GM23248 (cell line): ENCODE results near the gene ZPBP.

ENCODE experiments used
- EZH2 ChIP-seq: fragments of 200-600 bp; sonication (generic); IDR thresholded peaks from 2 replicates; pipeline ENCODE4 v1.6.1; 2018; ENCODE audit warnings: antibody characterized with exemption, mild to moderate bottlenecking; ENCODE audit not compliant: insufficient read depth, poor library complexity, severe bottlenecking
- EZH2phosphoT487 ChIP-seq: fragments of 200-600 bp; sonication (generic); IDR thresholded peaks from 2 replicates; pipeline ENCODE4 v1.6.1; 2018; ENCODE audit warnings: antibody characterized with exemption, moderate library complexity, mild to moderate bottlenecking, low read depth; ENCODE audit not compliant: insufficient read depth

DNA sequence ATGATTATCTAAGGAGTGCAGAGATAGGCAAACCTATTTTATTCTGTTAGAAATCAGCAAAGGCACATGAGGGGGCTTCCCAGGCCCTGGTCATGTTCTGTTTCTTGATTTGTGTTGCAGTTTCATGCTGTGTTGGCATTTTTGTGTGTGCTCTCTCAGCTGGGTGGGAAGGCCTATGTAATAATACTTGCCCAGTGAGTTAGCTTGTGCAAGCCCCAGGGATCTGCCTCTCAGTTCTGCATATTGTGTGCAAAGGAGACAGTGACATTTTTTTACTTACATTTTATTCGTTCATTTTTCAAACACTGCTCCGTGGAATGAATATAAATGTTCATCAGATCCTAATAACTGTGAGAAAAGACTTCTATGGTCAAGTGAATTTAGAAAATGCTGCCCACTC, 200.6 kb downstream of the ZPBP start:
- TF ChIP-seq EZH2 (no peak), EZH2phosphoT487 (no peak)
